IMR-90 (cell line): ENCODE data around the gene ITPRID1. TPM values are rescaled to one million over a fixed set of nuclear protein-coding genes. Genes with fewer than 3 reads are reported as not detected.

Experiments used
- ATAC-seq: fragments of 200-7000 bp; cut with Tn5 transposase; 2 replicates; pipeline ENCODE4 v1.9.1; 2020; ENCODE audit warnings: low read depth, mild to moderate bottlenecking, moderate library complexity
- BruUV-seq: library from RNA; stranded (reverse); fragments of 400-500 nt; replicated peaks from 2 replicates; lab custom pipeline; 2021; lab: Mats Ljungman, UMichigan
- CTCF ChIA-PET: fragments of 300-600 bp; formaldehyde crosslinking; extraction: SDS; loops from one replicate; lab custom pipeline; 2021; ENCODE audit warnings: antibody characterized with exemption; lab: Yijun Ruan, JAX
- POLR2A ChIA-PET: fragments of 300-600 bp; sonication (Branson Sonifier 250); formaldehyde crosslinking; loops from one replicate; lab custom pipeline; 2022; ENCODE audit warnings: antibody characterized with exemption; ENCODE audit not compliant: unreplicated experiment; lab: Charles Lee
- DNase-seq: peaks from one replicate; pipeline ENCODE4 v3.0.0; 2013
- H2AFZ ChIP-seq: replicated peaks from 2 replicates; pipeline ENCODE3; 2013; ENCODE audit warnings: low read length, mild to moderate bottlenecking; ENCODE audit not compliant: poor library complexity
- H2AK5ac ChIP-seq: 2 replicates; pipeline ENCODE4 v1.6.1; 2013; ENCODE audit warnings: low read depth, low read length, inconsistent platforms
- H2AK9ac ChIP-seq: replicated peaks from 2 replicates; pipeline ENCODE3; 2013; ENCODE audit warnings: mild to moderate bottlenecking, low read depth, low read length, moderate library complexity; ENCODE audit not compliant: poor library complexity
- H2BK120ac ChIP-seq: 2 replicates; pipeline ENCODE4 v1.6.1; 2013; ENCODE audit warnings: low read depth, low read length, inconsistent platforms
- H2BK15ac ChIP-seq: 3 replicates; pipeline ENCODE4 v1.6.1; 2013; ENCODE audit warnings: low read depth, low read length, inconsistent platforms
- H2BK20ac ChIP-seq: 2 replicates; pipeline ENCODE4 v1.6.1; 2013; ENCODE audit warnings: low read depth, mild to moderate bottlenecking, inconsistent platforms, low read length, moderate library complexity
- H2BK5ac ChIP-seq: 2 replicates; pipeline ENCODE4 v1.6.1; 2013; ENCODE audit warnings: mild to moderate bottlenecking, low read depth, low read length, inconsistent platforms; ENCODE audit not compliant: poor library complexity, severe bottlenecking
- H3K14ac ChIP-seq: replicated peaks from 2 replicates; pipeline ENCODE4 v1.6.1; 2013; ENCODE audit warnings: low read depth, low read length, inconsistent platforms
- H3K18ac ChIP-seq: 2 replicates; pipeline ENCODE4 v1.6.1; 2013; ENCODE audit warnings: low read depth, low read length, control low read depth
- H3K23ac ChIP-seq: 2 replicates; pipeline ENCODE4 v1.6.1; 2013; ENCODE audit warnings: low read depth, low read length, inconsistent platforms
- H3K27ac ChIP-seq: 2 replicates; pipeline ENCODE4 v1.5.1; 2013; ENCODE audit warnings: mild to moderate bottlenecking, control low read depth, low read length; ENCODE audit not compliant: insufficient read depth
- H3K27me3 ChIP-seq: 2 replicates; pipeline ENCODE4 v1.6.1; 2013; ENCODE audit warnings: low read length; ENCODE audit not compliant: control insufficient read depth, insufficient read depth
- H3K36me3 ChIP-seq: 2 replicates; pipeline ENCODE4 v1.6.1; 2013; ENCODE audit warnings: low read length, mixed read lengths; ENCODE audit not compliant: control insufficient read depth, insufficient read depth
- H3K4ac ChIP-seq: 2 replicates; pipeline ENCODE4 v1.6.1; 2013; ENCODE audit warnings: low read depth, low read length, inconsistent platforms
- H3K4me1 ChIP-seq: 2 replicates; pipeline ENCODE4 v1.6.1; 2013; ENCODE audit warnings: low read length, mixed read lengths; ENCODE audit not compliant: control insufficient read depth, insufficient read depth
- H3K4me2 ChIP-seq: 2 replicates; pipeline ENCODE4 v1.6.1; 2013; ENCODE audit warnings: low read depth, mild to moderate bottlenecking, control low read depth, low read length, moderate library complexity
- H3K4me3 ChIP-seq: 2 replicates; pipeline ENCODE4 v1.5.1; 2013; ENCODE audit warnings: low read depth, mild to moderate bottlenecking, control low read depth, low read length, moderate library complexity; ENCODE audit not compliant: insufficient read depth
- H3K56ac ChIP-seq: 2 replicates; pipeline ENCODE4 v1.6.1; 2013; ENCODE audit warnings: low read length, inconsistent platforms; ENCODE audit not compliant: insufficient read depth; ENCODE audit errors: extremely low read depth
- H3K79me1 ChIP-seq, 2 experiments: 2 replicates each; pipeline ENCODE4 v1.6.1; 2013; ENCODE audit warnings: low read length in 2 of 2, inconsistent platforms in 1 of 2, low read depth in 1 of 2
- H3K9ac ChIP-seq: 2 replicates; pipeline ENCODE4 v1.6.1; 2013; ENCODE audit warnings: low read depth, low read length, control low read depth
- H3K9me1 ChIP-seq: 2 replicates; pipeline ENCODE4 v1.6.1; 2013; ENCODE audit warnings: low read length, inconsistent platforms; ENCODE audit not compliant: insufficient read depth
- H3K9me3 ChIP-seq: 2 replicates; pipeline ENCODE4 v1.6.1; 2013; ENCODE audit warnings: low read length; ENCODE audit not compliant: control insufficient read depth, insufficient read depth
- H4K20me1 ChIP-seq: 2 replicates; pipeline ENCODE4 v1.6.1; 2013; ENCODE audit warnings: low read length, inconsistent platforms; ENCODE audit not compliant: insufficient read depth
- H4K5ac ChIP-seq: 2 replicates; pipeline ENCODE4 v1.6.1; 2013; ENCODE audit warnings: mild to moderate bottlenecking, low read depth, low read length, control low read depth
- H4K8ac ChIP-seq, 2 experiments: 2 replicates each; pipeline ENCODE4 v1.6.1; 2013; ENCODE audit warnings: low read depth in 2 of 2, low read length in 2 of 2, control low read depth in 1 of 2, inconsistent platforms in 1 of 2
- H4K91ac ChIP-seq: 2 replicates; pipeline ENCODE4 v1.6.1; 2013; ENCODE audit warnings: low read depth, low read length, inconsistent platforms; ENCODE audit not compliant: insufficient read depth
- BHLHE40 ChIP-seq: fragments of 150-350 bp; IDR thresholded peaks from 2 replicates; pipeline ENCODE4 v1.6.1; 2016; ENCODE audit warnings: mild to moderate bottlenecking, low read depth, low read length
- CEBPB ChIP-seq: IDR thresholded peaks from 2 replicates; pipeline ENCODE4 v1.6.1; 2012; ENCODE audit warnings: low read depth, low read length, improper control_type of control experiment
- CHD1 ChIP-seq: IDR thresholded peaks from 2 replicates; pipeline ENCODE4 v1.6.1; 2012; ENCODE audit warnings: low read depth, low read length, improper control_type of control experiment
- FOS ChIP-seq: fragments of 150-350 bp; IDR thresholded peaks from 2 replicates; pipeline ENCODE4 v1.6.1; 2016; ENCODE audit warnings: low read depth, low read length
- MAFK ChIP-seq: IDR thresholded peaks from 2 replicates; pipeline ENCODE4 v1.6.1; 2012; ENCODE audit warnings: low read depth, low read length, improper control_type of control experiment
- MAZ ChIP-seq: IDR thresholded peaks from 2 replicates; pipeline ENCODE4 v1.6.1; 2012; ENCODE audit warnings: low read depth, mild to moderate bottlenecking, low read length, improper control_type of control experiment, moderate library complexity, borderline replicate concordance
- MXI1 ChIP-seq: IDR thresholded peaks from 2 replicates; pipeline ENCODE4 v1.6.1; 2012; ENCODE audit warnings: low read depth, mild to moderate bottlenecking, low read length, moderate library complexity, borderline replicate concordance
- NFE2L2 ChIP-seq: fragments of 150-350 bp; IDR thresholded peaks from 2 replicates; pipeline ENCODE4 v1.6.1; 2016; ENCODE audit warnings: low read depth, mild to moderate bottlenecking, low read length
- POLR2A ChIP-seq: IDR thresholded peaks from 2 replicates; pipeline ENCODE4 v1.6.1; 2012; ENCODE audit warnings: mild to moderate bottlenecking, low read depth, low read length
- RAD21 ChIP-seq: IDR thresholded peaks from 2 replicates; pipeline ENCODE4 v1.6.1; 2012; ENCODE audit warnings: low read length, improper control_type of control experiment
- RCOR1 ChIP-seq: IDR thresholded peaks from 2 replicates; pipeline ENCODE4 v1.6.1; 2012; ENCODE audit warnings: mild to moderate bottlenecking, low read length, improper control_type of control experiment; ENCODE audit not compliant: insufficient replicate concordance
- RFX5 ChIP-seq: IDR thresholded peaks from 2 replicates; pipeline ENCODE4 v1.8.0; 2012; ENCODE audit warnings: low read depth, mild to moderate bottlenecking, low read length, moderate library complexity
- SMC3 ChIP-seq: fragments of 150-350 bp; IDR thresholded peaks from 2 replicates; pipeline ENCODE4 v1.6.1; 2016; ENCODE audit warnings: low read depth, mild to moderate bottlenecking, antibody characterized with exemption, low read length, moderate library complexity
- WGBS, 2 experiments: methylation state at CpG; one replicate each; pipeline versions ENCODE4 v1.1.5 to v1.1.7; 2013; ENCODE audit warnings: missing lambda C conversion rate in 2 of 2; ENCODE audit not compliant: insufficient read length in 1 of 2; ENCODE audit errors: extremely low coverage in 2 of 2; 5-methylcytosine and 5-hydroxymethylcytosine counted together
- dilution Hi-C: fragments of 300-500 bp; cut with HindIII; formaldehyde crosslinking; loops from one replicate; pipeline ENCODE4 v1.14.3; 2018; ENCODE audit warnings: low sequenced_read_pairs; ENCODE audit not compliant: unreplicated experiment
- in situ Hi-C: fragments of 300-500 bp; cut with MboI; formaldehyde crosslinking; loops from 3 replicates; pipeline ENCODE4 v1.14.3; 2019; ENCODE audit warnings: low sequenced_read_pairs, inconsistent platforms, mixed read lengths
- intact Hi-C: fragments of 100-400 bp; cut with micrococcal nuclease; formaldehyde crosslinking; loops from 2 replicates; pipeline ENCODE4 v1.10.0; 2022
- polyA plus RNA-seq, 3 experiments: library from polyadenylated mRNA; depleted of rRNA; stranded (reverse); fragments of >200 nt; gene quantifications; 2 replicates each; pipeline ENCODE4 v1.2.3, GENCODE V29; 2012; ENCODE audit warnings: low replicate concordance in 1 of 3
- total RNA-seq: library from RNA; depleted of rRNA; stranded (reverse); fragments of >200 nt; gene quantifications from 2 replicates; pipeline ENCODE4 v1.2.3, GENCODE V29; 2012
- TF ChIP-seq, protein P1 (sequence below): conservative IDR thresholded peaks from 2 replicates; pipeline ENCODE4 v1.5.1; 2012; ENCODE audit warnings: mild to moderate bottlenecking, low read depth, low read length, improper control_type of control experiment
- TF ChIP-seq, protein P2 (sequence below): fragments of 150-350 bp; IDR thresholded peaks from 2 replicates; pipeline ENCODE4 v1.6.1; 2017; ENCODE audit warnings: mild to moderate bottlenecking, antibody characterized with exemption, low read length, low read depth
- TF ChIP-seq, protein P3 (sequence below): fragments of 150-350 bp; IDR thresholded peaks from 2 replicates; pipeline ENCODE4 v1.6.1; 2016; ENCODE audit warnings: low read depth, mild to moderate bottlenecking, low read length, moderate library complexity, borderline replicate concordance

ITPRID1 gene
- total and polyA plus RNA-seq, 2 of the 4 experiments (the other 2 are of a cell fraction), result not detected

DNA sequence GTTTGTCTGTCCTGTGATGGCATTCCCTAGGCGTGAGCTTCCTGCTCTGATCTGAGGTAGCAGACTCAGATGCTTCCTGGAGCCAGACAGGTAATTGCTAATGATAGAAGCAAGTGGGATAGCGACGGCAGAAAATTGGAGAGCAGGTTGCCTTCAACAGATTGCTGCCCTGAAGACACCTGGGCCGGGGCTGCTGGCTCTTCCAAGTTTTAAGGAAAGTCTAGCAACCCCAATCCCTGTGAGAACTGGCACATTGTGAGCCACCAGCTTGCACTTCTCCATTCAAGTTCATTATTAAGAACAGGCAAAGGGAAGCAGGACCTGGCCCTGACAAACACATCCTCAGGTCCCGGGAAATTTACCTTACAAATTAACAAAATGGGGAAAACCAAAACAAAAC is 50.8 kb downstream of the ITPRID1 start:
- Histone ChIP-seq H4K20me1 (no peaks in the 10 kb centered on the region), H2AK5ac (no peak overlapping the region), H3K56ac (no peak overlapping the region), H3K4ac (no peak overlapping the region), H2AFZ (no peak overlapping the region), H3K27ac (no peak overlapping the region), H4K91ac (no peak overlapping the region), H3K27me3 (no peaks in the 10 kb centered on the region), H3K36me3 (no peaks in the 10 kb centered on the region), H3K18ac (no peak overlapping the region), H3K79me1 (no peaks in the 10 kb centered on the region), H3K4me1 (no peaks in the 10 kb centered on the region), H4K5ac (no peak overlapping the region), H3K9me3 (no peaks in the 10 kb centered on the region), H2BK15ac (no peak overlapping the region), H3K4me2 (no peak overlapping the region), H3K9me1 (no peaks in the 10 kb centered on the region), H2BK120ac (no peak overlapping the region), H3K9ac (no peak overlapping the region), H2BK20ac (no peak overlapping the region), H2AK9ac (no peak overlapping the region), H2BK5ac (no peak overlapping the region), H3K23ac (no peak overlapping the region), H4K8ac (no peak overlapping the region), H3K4me3 (no peak overlapping the region), H3K14ac (no peak overlapping the region)
- no peak for ATAC-seq
- DNase-seq, result no peak
- TF ChIP-seq CEBPB, result no peak
- no peak for TF ChIP-seq CHD1
- TF ChIP-seq SMC3, result no peak
- TF ChIP-seq RFX5, result no peak
- TF ChIP-seq RCOR1, result no peak
- TF ChIP-seq POLR2A, result no peak
- TF ChIP-seq NFE2L2, result no peak
- TF ChIP-seq, protein P1, sequence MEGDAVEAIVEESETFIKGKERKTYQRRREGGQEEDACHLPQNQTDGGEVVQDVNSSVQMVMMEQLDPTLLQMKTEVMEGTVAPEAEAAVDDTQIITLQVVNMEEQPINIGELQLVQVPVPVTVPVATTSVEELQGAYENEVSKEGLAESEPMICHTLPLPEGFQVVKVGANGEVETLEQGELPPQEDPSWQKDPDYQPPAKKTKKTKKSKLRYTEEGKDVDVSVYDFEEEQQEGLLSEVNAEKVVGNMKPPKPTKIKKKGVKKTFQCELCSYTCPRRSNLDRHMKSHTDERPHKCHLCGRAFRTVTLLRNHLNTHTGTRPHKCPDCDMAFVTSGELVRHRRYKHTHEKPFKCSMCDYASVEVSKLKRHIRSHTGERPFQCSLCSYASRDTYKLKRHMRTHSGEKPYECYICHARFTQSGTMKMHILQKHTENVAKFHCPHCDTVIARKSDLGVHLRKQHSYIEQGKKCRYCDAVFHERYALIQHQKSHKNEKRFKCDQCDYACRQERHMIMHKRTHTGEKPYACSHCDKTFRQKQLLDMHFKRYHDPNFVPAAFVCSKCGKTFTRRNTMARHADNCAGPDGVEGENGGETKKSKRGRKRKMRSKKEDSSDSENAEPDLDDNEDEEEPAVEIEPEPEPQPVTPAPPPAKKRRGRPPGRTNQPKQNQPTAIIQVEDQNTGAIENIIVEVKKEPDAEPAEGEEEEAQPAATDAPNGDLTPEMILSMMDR, result no peak
- no peak for TF ChIP-seq MAZ
- TF ChIP-seq, protein P2, sequence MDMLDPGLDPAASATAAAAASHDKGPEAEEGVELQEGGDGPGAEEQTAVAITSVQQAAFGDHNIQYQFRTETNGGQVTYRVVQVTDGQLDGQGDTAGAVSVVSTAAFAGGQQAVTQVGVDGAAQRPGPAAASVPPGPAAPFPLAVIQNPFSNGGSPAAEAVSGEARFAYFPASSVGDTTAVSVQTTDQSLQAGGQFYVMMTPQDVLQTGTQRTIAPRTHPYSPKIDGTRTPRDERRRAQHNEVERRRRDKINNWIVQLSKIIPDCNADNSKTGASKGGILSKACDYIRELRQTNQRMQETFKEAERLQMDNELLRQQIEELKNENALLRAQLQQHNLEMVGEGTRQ, result no peak
- TF ChIP-seq, protein P3, sequence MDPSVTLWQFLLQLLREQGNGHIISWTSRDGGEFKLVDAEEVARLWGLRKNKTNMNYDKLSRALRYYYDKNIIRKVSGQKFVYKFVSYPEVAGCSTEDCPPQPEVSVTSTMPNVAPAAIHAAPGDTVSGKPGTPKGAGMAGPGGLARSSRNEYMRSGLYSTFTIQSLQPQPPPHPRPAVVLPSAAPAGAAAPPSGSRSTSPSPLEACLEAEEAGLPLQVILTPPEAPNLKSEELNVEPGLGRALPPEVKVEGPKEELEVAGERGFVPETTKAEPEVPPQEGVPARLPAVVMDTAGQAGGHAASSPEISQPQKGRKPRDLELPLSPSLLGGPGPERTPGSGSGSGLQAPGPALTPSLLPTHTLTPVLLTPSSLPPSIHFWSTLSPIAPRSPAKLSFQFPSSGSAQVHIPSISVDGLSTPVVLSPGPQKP, result no peak
- TF ChIP-seq MXI1, result no peak
- TF ChIP-seq RAD21, result no peak
- no peak for TF ChIP-seq MAFK
- no peak for TF ChIP-seq FOS
- TF ChIP-seq BHLHE40, result no peak
- ChIA-PET CTCF (no interaction called here), POLR2A (no interaction called here)
- BruUV-seq, result no TSS peak
- in situ Hi-C loops, result no loop called here
- 28% methylated on average over 3 of the region's 5 CpGs; no CpG with 5 or more reads in 1 of the 2 experiments for WGBS, 2 experiments
- intact Hi-C loops, result no loop called here
- dilution Hi-C loops, result no loop called here
